ENCODE data around the gene SYNE2.

The SYNE2 gene

DNA sequence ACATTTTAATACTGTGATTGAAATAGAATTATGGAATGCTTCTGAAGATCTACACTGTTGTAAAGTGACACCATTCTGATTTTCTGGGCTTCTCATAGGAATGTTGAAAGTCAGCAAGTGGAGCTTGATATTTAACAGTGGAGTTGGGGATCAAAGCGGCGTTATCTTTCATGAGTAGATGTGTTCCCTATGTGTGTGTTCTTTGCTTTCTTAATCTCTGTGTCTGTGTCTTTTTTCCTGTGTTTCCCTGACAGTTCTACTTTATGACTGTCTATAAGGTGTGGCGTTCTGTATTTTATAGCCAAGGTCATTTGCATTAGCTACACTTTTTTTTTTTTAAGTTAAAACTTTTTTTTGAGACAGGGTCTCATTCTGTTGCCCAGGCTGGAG lies 24.7 kb downstream of the SYNE2 start:
- Histone ChIP-seq H3K9ac (ENCODE audit: low read depth, low read length) (no peak overlapping the region), H3K4me1 (ENCODE audit: insufficient read depth, low read length) (peaks cover 4% of the 10 kb centered on the region; the same call in 1 of the 2 replicates), H3K9me3 (ENCODE audit: insufficient read depth, low read depth, low read length) (no peaks in the 10 kb centered on the region), H3K36me3 (ENCODE audit: insufficient read depth, low read depth, low read length) (no peaks in the 10 kb centered on the region), H3K4me3 (ENCODE audit: low read length) (no peak overlapping the region), H3K27ac (ENCODE audit: low read length) (no peak overlapping the region), H3K27me3 (ENCODE audit: insufficient read depth, low read length) (no peaks in the 10 kb centered on the region)

DNA sequence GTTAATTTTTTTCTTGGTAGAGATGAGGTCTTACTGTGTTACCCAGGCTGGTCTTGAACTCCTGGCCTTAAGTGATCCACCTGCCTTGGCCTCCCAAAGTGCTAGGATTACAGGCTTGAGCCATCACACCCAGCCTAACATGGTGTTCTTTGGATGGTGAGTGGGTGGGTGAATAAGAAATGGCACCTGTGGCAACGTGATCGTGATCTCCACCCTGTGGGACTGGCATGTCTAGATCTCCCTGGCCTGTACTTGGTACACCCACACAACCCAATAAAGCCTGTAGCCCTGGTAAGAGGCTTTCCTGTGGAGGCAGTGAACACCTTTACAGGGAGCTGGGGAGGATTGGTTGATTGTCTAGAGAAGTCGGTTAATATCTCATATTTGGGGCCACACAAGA lies 25.2 kb downstream of the SYNE2 start:
- no peak overlapping the region for H3K27ac ChIP-seq (ENCODE audit: low read length)

DNA sequence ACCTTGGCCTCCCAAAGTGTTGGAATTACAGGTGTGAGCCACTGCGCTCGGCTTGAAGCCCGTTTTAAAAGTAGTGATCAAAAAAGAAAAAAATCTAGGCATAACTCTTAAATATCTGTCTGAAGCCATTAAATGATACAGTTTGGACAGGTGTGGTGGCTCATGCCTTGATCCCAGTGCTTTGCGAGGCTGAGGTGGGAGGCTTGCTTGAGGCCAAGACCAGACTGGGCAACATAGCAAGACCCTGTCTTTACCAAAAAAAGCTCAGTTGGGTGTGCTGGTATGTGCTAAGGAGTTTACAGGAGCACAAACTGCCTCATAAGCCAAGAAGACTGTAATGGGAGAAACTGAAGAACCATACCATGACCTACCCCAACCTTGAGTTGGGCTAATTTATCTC lies 26.0 kb downstream of the SYNE2 start:
- Histone ChIP-seq H3K27me3 (ENCODE audit: insufficient read depth, low read length) (no peaks in the 10 kb centered on the region), H3K9ac (ENCODE audit: low read depth, low read length) (no peak overlapping the region), H3K4me3 (ENCODE audit: low read length) (no peak overlapping the region), H3K4me1 (ENCODE audit: insufficient read depth, low read length) (peaks cover 4% of the 10 kb centered on the region; the same call in 1 of the 2 replicates), H3K9me3 (ENCODE audit: insufficient read depth, low read depth, low read length) (no peaks in the 10 kb centered on the region), H3K36me3 (ENCODE audit: insufficient read depth, low read depth, low read length) (no peaks in the 10 kb centered on the region), H3K27ac (ENCODE audit: low read length) (no peak overlapping the region)

More for the DNA sequence above, 25.2 kb downstream of the SYNE2 start:
- peaks cover 4% of the 10 kb centered on the region; the same call in 1 of the 2 replicates for H3K4me1 ChIP-seq (ENCODE audit: insufficient read depth, low read length)
- no peak overlapping the region for H3K9ac ChIP-seq (ENCODE audit: low read depth, low read length)
- H3K4me3 ChIP-seq (ENCODE audit: low read length) = no peak overlapping the region
- no peaks in the 10 kb centered on the region for H3K9me3 ChIP-seq (ENCODE audit: insufficient read depth, low read depth, low read length)
- no peaks in the 10 kb centered on the region for H3K27me3 ChIP-seq (ENCODE audit: insufficient read depth, low read length)
- no peaks in the 10 kb centered on the region for H3K36me3 ChIP-seq (ENCODE audit: insufficient read depth, low read depth, low read length)

DNA sequence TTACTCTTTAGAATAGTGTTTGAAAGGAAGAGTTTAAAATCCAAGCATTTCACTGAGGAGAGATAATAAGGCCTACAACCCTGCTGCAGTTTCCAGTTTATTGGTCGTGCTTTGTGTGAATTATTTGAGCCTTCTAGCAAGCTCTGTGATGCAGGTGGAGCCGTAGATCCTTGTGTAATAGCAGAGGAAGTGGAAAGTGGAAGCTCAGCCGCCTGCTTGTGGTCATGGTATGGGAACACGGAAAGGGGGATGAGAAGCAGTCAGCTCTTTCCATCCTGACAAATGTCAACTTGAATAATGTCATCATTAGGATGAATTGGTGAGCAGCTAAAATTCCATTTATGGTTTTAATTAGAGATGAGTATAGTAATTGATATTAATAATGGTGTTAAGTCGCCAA lies 29.1 kb downstream of the SYNE2 start:
- no peak overlapping the region for H3K27ac ChIP-seq (ENCODE audit: low read length)
- no peaks in the 10 kb centered on the region for H3K4me1 ChIP-seq (ENCODE audit: insufficient read depth, low read length)
- H3K4me3 ChIP-seq (ENCODE audit: low read length) = no peak overlapping the region
- no peaks in the 10 kb centered on the region for H3K9me3 ChIP-seq (ENCODE audit: insufficient read depth, low read depth, low read length)
- H3K9ac ChIP-seq (ENCODE audit: low read depth, low read length) = no peak overlapping the region
- H3K27me3 ChIP-seq (ENCODE audit: insufficient read depth, low read length) = no peaks in the 10 kb centered on the region
- H3K36me3 ChIP-seq (ENCODE audit: insufficient read depth, low read depth, low read length) = no peaks in the 10 kb centered on the region

DNA sequence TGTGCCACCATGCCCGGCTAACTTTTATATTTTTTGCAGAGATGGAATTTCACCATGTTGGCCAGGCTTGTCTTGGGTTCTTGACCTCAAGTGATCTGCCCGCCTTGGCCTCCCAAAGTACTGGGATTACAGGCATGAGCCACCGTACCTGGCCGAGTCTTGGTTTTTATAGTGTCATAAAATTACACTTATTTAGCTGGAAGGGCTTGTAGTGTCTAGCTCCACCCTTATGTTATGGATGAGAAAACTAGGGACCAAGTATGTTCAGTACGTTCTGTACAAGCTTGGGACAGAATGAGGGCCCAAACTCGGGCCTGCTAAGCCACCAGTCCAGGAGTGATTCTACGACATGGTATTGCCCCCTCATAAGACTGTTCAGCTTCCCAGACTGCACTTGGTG lies 35.1 kb downstream of the SYNE2 start:
- Histone ChIP-seq H3K4me3 (ENCODE audit: low read length) (no peak overlapping the region), H3K9me3 (ENCODE audit: insufficient read depth, low read depth, low read length) (no peaks in the 10 kb centered on the region), H3K27ac (ENCODE audit: low read length) (no peak overlapping the region), H3K27me3 (ENCODE audit: insufficient read depth, low read length) (no peaks in the 10 kb centered on the region), H3K4me1 (ENCODE audit: insufficient read depth, low read length) (peaks cover 25% of the 10 kb centered on the region), H3K9ac (ENCODE audit: low read depth, low read length) (no peak overlapping the region), H3K36me3 (ENCODE audit: insufficient read depth, low read depth, low read length) (no peaks in the 10 kb centered on the region)

DNA sequence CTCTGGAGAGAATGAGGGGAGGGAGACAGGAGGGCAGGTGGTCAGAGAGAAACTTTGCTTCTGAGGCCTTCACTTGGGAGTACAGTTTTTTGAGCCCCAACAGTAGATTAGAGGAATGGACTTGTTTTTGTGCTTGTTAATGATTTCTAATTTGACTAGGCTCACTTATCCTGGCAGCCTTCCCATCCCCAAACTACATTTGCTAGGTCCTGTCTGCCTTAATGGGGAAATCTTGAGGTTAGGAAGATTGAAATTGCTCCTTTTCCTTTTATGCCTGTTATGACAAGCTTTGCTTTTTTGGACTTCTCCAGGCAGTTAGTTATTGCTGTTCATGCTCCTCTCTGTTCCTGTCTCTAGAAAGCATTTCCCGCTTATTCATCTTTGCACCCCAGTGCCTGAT lies 37.7 kb downstream of the SYNE2 start:
- Histone ChIP-seq H3K27ac (ENCODE audit: low read length) (no peak overlapping the region), H3K4me1 (ENCODE audit: insufficient read depth, low read length) (peaks cover 31% of the 10 kb centered on the region), H3K4me3 (ENCODE audit: low read length) (peak overlapping the region; percentile 56), H3K27me3 (ENCODE audit: insufficient read depth, low read length) (no peaks in the 10 kb centered on the region), H3K36me3 (ENCODE audit: insufficient read depth, low read depth, low read length) (no peaks in the 10 kb centered on the region), H3K9me3 (ENCODE audit: insufficient read depth, low read depth, low read length) (no peaks in the 10 kb centered on the region), H3K9ac (ENCODE audit: low read depth, low read length) (peak overlapping the region; percentile 78; the same call in 1 of the 2 replicates)

DNA sequence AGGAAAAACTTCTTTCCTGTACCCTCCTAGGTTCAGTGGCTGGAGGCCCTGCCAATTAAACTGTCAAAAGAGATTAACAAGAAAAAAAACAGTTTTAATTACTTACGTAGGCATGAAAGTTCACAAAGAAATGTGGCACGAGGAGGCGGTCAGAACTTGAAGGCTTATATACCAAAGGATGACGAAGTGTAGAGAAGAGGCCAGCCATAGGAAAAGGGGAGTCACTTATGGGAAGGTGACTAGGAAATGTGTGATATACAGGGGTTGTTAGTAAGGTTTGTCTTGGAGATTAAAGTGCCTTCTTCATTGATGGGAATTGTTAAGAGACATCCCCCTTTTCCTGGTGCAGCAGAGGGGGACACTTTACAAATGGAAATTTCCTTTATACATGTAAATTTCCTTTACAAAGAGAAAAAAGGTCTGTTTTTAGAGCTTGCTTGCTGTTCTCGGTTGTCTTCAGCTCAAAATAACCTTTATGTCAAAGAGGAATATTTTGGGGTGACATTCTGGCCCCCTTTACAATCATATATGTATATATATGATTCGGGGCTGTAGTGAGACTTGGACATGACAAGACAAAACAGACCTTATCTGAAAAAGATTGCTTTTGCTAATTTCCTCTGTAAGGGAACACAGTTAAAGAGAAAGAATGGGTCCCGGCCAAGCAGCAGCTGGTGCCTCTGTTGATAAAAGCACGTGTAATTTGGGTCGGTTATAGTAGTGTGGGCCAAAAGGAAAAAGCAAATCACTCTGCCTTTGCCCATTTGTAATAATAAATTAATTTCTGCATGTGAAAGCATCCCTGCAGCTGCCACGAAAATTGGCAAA lies 38.6 kb downstream of the SYNE2 start:
- H3K9me3 ChIP-seq (ENCODE audit: insufficient read depth, low read depth, low read length) = no peaks in the 10 kb centered on the region
- H3K4me3 ChIP-seq (ENCODE audit: low read length) = peak overlapping the region; percentile 56
- H3K9ac ChIP-seq (ENCODE audit: low read depth, low read length) = peak overlapping the region; percentile 78; the same call in 1 of the 2 replicates
- H3K27ac ChIP-seq (ENCODE audit: low read length) = peak overlapping the region; percentile 40
- no peaks in the 10 kb centered on the region for H3K36me3 ChIP-seq (ENCODE audit: insufficient read depth, low read depth, low read length)
- peaks cover 31% of the 10 kb centered on the region for H3K4me1 ChIP-seq (ENCODE audit: insufficient read depth, low read length)
- no peaks in the 10 kb centered on the region for H3K27me3 ChIP-seq (ENCODE audit: insufficient read depth, low read length)

DNA sequence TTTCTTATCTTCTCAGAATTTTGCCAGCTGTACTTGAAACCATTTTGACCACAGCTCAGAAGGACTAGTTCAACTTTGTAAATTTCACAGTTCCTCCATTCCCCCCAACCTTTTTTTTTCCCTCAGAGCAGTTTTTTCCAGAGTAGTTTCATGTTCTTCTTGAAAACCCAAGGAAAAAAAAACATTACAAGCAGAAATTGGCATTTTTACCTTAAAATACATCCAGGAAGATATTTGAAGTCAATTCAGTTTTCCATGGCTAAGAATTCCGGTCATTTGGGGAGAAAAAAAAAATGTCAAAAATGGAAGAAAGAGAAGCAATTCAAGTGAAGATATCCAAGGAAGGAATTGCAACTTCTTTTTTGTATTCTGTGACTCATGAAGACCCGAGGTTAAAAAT lies 39.5 kb downstream of the SYNE2 start:
- Histone ChIP-seq H3K4me1 (ENCODE audit: insufficient read depth, low read length) (peaks cover 31% of the 10 kb centered on the region), H3K27ac (ENCODE audit: low read length) (peak overlapping the region; percentile 40)

DNA sequence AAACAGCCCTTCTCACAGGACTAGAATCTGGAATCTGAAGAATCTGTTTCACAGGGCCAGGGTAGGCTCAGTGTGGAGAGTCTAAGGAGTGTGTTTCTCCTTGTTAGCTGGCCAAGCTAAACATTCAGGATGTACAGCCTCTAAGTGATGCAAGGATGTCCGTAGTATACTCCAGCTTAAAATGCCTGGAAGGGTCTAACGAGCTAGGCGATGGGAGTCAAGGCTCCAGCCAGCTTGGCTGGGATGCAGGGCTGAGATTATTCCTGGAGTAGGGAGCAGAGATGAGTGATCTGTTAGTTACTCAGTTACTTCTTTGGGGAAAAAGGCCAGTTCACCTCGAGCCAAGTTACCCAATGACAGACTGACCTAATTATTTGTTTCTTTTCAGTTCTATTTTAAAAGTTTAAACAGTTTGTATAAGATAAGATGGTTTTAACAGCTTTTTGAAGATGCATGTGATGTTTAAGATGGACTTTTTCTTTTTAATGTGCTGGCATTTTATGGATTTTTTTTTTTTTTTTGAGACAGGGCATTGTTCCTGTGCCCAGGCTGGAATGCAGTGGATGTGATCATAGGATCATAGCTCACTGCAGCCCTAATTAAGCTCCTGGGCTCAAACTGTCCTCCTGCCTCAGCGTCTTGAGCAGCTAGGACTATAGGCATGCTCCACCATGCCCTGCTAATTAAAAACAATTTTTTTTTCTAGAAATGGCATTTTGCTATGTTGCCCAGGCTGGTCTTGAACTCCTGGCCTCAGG lies 41.1 kb downstream of the SYNE2 start:
- H3K27ac ChIP-seq (ENCODE audit: low read length) = no peak overlapping the region
- H3K9ac ChIP-seq (ENCODE audit: low read depth, low read length) = no peak overlapping the region
- H3K27me3 ChIP-seq (ENCODE audit: insufficient read depth, low read length) = no peaks in the 10 kb centered on the region
- peaks cover 31% of the 10 kb centered on the region for H3K4me1 ChIP-seq (ENCODE audit: insufficient read depth, low read length)
- H3K36me3 ChIP-seq (ENCODE audit: insufficient read depth, low read depth, low read length) = no peaks in the 10 kb centered on the region
- no peaks in the 10 kb centered on the region for H3K9me3 ChIP-seq (ENCODE audit: insufficient read depth, low read depth, low read length)
- H3K4me3 ChIP-seq (ENCODE audit: low read length) = no peak overlapping the region

More for the DNA sequence above, 39.5 kb downstream of the SYNE2 start:
- peak overlapping the region; percentile 56; the same call in 1 of the 2 replicates for H3K4me3 ChIP-seq (ENCODE audit: low read length)
- no peaks in the 10 kb centered on the region for H3K9me3 ChIP-seq (ENCODE audit: insufficient read depth, low read depth, low read length)
- no peaks in the 10 kb centered on the region for H3K36me3 ChIP-seq (ENCODE audit: insufficient read depth, low read depth, low read length)
- H3K9ac ChIP-seq (ENCODE audit: low read depth, low read length) = peak overlapping the region; percentile 78
- no peaks in the 10 kb centered on the region for H3K27me3 ChIP-seq (ENCODE audit: insufficient read depth, low read length)

DNA sequence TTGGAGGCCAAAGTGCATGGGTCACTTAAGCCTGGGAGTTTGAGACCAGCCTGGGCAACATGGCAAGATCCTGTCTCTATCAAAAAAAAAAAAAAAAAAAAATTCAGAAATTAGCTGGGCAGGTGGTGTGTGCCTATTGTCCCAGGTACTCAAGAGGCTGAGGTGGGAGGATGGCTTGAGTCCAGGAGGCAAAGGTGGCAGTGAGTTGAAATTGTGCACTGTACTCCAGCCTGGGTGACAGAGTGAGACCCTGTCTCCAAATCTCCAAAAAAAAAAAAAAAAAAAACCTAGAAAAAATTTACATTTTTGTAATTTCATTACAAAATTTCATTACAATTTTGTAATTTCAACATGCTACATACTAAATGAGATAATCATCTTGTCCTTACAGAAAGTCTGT lies 42.7 kb downstream of the SYNE2 start:
- no peak overlapping the region for H3K4me3 ChIP-seq (ENCODE audit: low read length)
- H3K4me1 ChIP-seq (ENCODE audit: insufficient read depth, low read length) = peaks cover 20% of the 10 kb centered on the region
- no peaks in the 10 kb centered on the region for H3K9me3 ChIP-seq (ENCODE audit: insufficient read depth, low read depth, low read length)
- no peak overlapping the region for H3K9ac ChIP-seq (ENCODE audit: low read depth, low read length)
- no peak overlapping the region for H3K27ac ChIP-seq (ENCODE audit: low read length)
- no peaks in the 10 kb centered on the region for H3K36me3 ChIP-seq (ENCODE audit: insufficient read depth, low read depth, low read length)
- no peaks in the 10 kb centered on the region for H3K27me3 ChIP-seq (ENCODE audit: insufficient read depth, low read length)

DNA sequence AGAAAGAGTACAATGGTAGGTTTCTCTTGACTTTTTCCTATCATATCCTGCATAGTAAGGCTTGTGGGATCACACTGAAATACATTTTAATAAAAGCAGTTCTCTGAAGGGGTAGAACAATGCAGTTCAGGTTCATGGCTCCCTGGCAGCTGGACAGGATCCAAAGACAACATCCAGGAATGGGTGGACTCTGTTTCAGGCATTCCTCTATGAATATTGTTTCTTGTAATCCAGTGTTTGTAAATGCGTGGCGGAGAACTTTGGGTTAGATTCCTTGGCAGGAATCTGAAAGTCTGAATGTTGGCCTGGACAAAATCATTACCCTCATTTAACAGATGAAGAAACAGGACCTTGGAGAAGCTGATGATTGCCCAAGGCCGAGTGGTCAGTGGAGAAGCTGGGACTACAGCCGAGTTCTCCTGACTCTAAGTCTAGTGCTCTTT lies 43.5 kb downstream of the SYNE2 start:
- H3K9ac ChIP-seq (ENCODE audit: low read depth, low read length) = no peak overlapping the region
- H3K4me1 ChIP-seq (ENCODE audit: insufficient read depth, low read length) = peaks cover 16% of the 10 kb centered on the region
- H3K36me3 ChIP-seq (ENCODE audit: insufficient read depth, low read depth, low read length) = no peaks in the 10 kb centered on the region
- no peaks in the 10 kb centered on the region for H3K9me3 ChIP-seq (ENCODE audit: insufficient read depth, low read depth, low read length)
- no peak overlapping the region for H3K4me3 ChIP-seq (ENCODE audit: low read length)
- H3K27me3 ChIP-seq (ENCODE audit: insufficient read depth, low read length) = no peaks in the 10 kb centered on the region
- H3K27ac ChIP-seq (ENCODE audit: low read length) = no peak overlapping the region
